ENCODE data around the gene COMMD1. TPM values are rescaled to one million over a fixed set of nuclear protein-coding genes. Genes with fewer than 3 reads are reported as not detected.

The COMMD1 gene
- total and polyA plus RNA-seq, 9 donors = 25.4 to 48.8 (median 33.3) TPM

- Histone ChIP-seq H3K9me3 (no peaks in the 10 kb centered on the region), H3K27me3 (no peaks in the 10 kb centered on the region), H3K36me3 (no peaks in the 10 kb centered on the region), H3K4me3 (no peak overlapping the region), H3K27ac (no peak overlapping the region), H3K4me1 (ENCODE audit: insufficient read depth) (no peaks in the 10 kb centered on the region)
- no peak for DNase-seq
- no peak for TF ChIP-seq EP300 (IDR thresholded peaks at IDR 0.05)
- intact Hi-C loops (cut with DNase I) = no loop called here
- WGBS, 3 donors = 9 to 42% (median 11%) methylated on average over 1 of the region's 1 CpG
These were observed 61.8 kb downstream of the COMMD1 start for GRCh38 chr2:61967262-61967661.

- TF ChIP-seq CTCF (IDR thresholded peaks at IDR 0.05) = no peak
- TF ChIP-seq EP300 (IDR thresholded peaks at IDR 0.05) = no peak
- TF ChIP-seq POLR2A (IDR thresholded peaks at IDR 0.05) = no peak
- Histone ChIP-seq H3K9me3 (no peaks in the 10 kb centered on the region), H3K27ac (no peak overlapping the region), H3K4me1 (ENCODE audit: insufficient read depth) (no peaks in the 10 kb centered on the region), H3K27me3 (no peaks in the 10 kb centered on the region), H3K4me3 (no peak overlapping the region), H3K36me3 (no peaks in the 10 kb centered on the region)
- WGBS, 3 donors = 41 to 54% (median 42%) methylated on average over 1 of the region's 1 CpG
- intact Hi-C loops (cut with DNase I) = no loop called here
- no peak for DNase-seq
These were observed 63.9 kb downstream of the COMMD1 start for GRCh38 chr2:61969376-61969775.

- WGBS, 3 donors = 72 to 82% (median 73%) methylated on average over 14 of the region's 14 CpGs
- Histone ChIP-seq H3K27ac (no peak overlapping the region), H3K9me3 (no peaks in the 10 kb centered on the region), H3K27me3 (no peaks in the 10 kb centered on the region), H3K4me1 (ENCODE audit: insufficient read depth) (no peaks in the 10 kb centered on the region), H3K4me3 (no peak overlapping the region), H3K36me3 (no peaks in the 10 kb centered on the region)
- no peak for DNase-seq
- intact Hi-C loops (cut with DNase I) = no loop called here
- TF ChIP-seq EP300 (IDR thresholded peaks at IDR 0.05) = no peak
These were observed 65.5 kb downstream of the COMMD1 start for GRCh38 chr2:61970807-61971556.

- Histone ChIP-seq H3K27me3 (no peaks in the 10 kb centered on the region), H3K4me1 (ENCODE audit: insufficient read depth) (no peaks in the 10 kb centered on the region), H3K36me3 (no peaks in the 10 kb centered on the region), H3K27ac (no peak overlapping the region), H3K4me3 (no peak overlapping the region), H3K9me3 (no peaks in the 10 kb centered on the region)
- TF ChIP-seq POLR2A (IDR thresholded peaks at IDR 0.05) (no peak), CTCF (IDR thresholded peaks at IDR 0.05) (no peak), EP300 (IDR thresholded peaks at IDR 0.05) (no peak)
- intact Hi-C loops (cut with DNase I) = no loop called here
- DNase-seq = no peak
These were observed 73.0 kb downstream of the COMMD1 start for GRCh38 chr2:61978522-61978921.

- no peaks in the 10 kb centered on the region for H3K9me3 ChIP-seq
- no peaks in the 10 kb centered on the region for H3K4me1 ChIP-seq (ENCODE audit: insufficient read depth)
- no peaks in the 10 kb centered on the region for H3K36me3 ChIP-seq
- TF ChIP-seq CTCF (IDR thresholded peaks at IDR 0.05) = no peak
- no peak for TF ChIP-seq EP300 (IDR thresholded peaks at IDR 0.05)
- no peak for TF ChIP-seq POLR2A (IDR thresholded peaks at IDR 0.05)
- H3K27ac ChIP-seq = no peak overlapping the region
- no peak for DNase-seq
- WGBS, 3 donors = 96 to 100% (median 96%) methylated on average over 1 of the region's 1 CpG
- intact Hi-C loops (cut with DNase I) = no loop called here
- H3K27me3 ChIP-seq = no peaks in the 10 kb centered on the region
- no peak overlapping the region for H3K4me3 ChIP-seq
These were observed 75.3 kb downstream of the COMMD1 start for GRCh38 chr2:61980758-61981157.

Measured in ovary (tissue), 9 donors.